H54 (cell line): ENCODE data around the gene STKLD1.

Experiments
- DNase-seq: peaks from one replicate; pipeline ENCODE4 v3.0.0; 2011; ENCODE audit warnings: low spot score, mixed read lengths; ENCODE audit not compliant: insufficient read length
- FAIRE-seq: peaks from 3 replicates; lab custom pipeline; 2011; peaks lifted over from hg19 to GRCh38; lab: Jason Lieb, UNC
- POLR2A ChIP-seq: IDR thresholded peaks from 2 replicates; pipeline ENCODE4 v1.6.1; 2011; ENCODE audit warnings: low read depth, mild to moderate bottlenecking, low read length

Gene STKLD1

GRCh38 chr9:133340256-133340655, 35.9 kb upstream of the STKLD1 start:
- TF ChIP-seq POLR2A, result no peak
- no peak for DNase-seq
- no peak for FAIRE-seq

- TF ChIP-seq POLR2A, result no peak
- DNase-seq (no peak), FAIRE-seq (no peak)
These were observed 35.2 kb upstream of the STKLD1 start for GRCh38 chr9:133340916-133341315.

DNA sequence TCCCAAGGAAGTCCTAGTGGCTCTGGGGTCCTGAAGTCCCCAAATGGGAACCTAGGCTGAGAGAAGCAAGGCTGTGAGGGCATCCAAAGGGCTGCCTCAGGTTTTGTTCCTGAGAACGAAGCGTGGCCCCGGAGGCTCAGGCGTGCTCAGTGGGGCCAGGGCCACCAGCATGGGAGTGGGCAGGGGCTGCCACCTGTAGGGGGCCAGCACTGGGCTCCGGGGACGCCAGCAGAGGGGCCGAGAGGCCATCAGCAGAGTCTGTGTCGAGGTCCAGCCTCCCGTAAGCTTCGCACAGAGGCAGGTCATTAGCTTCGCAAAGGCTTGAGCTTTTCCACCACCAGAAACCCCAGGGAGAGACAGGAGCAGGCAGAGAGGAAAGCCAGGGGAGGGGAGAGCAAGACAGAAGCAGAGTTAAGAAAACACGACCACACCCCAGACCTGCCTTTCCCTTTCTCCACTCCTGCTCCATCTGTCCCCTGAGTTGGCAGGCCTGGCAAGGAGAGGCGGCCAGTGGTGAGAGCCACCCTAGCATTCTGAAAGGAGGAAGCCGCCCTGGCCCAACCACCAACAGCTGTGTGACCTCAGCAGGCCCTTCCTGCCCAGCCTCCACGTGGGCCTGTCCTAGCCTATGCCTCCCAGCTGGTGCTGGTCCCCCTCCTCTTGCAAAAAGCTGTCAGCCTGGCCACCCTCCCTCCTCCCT, 34.6 kb upstream of the STKLD1 start:
- FAIRE-seq (no peak), DNase-seq (no peak)
- TF ChIP-seq POLR2A, result no peak

GRCh38 chr9:133342069-133342406, 34.1 kb upstream of the STKLD1 start:
- DNase-seq (no peak), FAIRE-seq (no peak)
- TF ChIP-seq POLR2A, result no peak

DNA sequence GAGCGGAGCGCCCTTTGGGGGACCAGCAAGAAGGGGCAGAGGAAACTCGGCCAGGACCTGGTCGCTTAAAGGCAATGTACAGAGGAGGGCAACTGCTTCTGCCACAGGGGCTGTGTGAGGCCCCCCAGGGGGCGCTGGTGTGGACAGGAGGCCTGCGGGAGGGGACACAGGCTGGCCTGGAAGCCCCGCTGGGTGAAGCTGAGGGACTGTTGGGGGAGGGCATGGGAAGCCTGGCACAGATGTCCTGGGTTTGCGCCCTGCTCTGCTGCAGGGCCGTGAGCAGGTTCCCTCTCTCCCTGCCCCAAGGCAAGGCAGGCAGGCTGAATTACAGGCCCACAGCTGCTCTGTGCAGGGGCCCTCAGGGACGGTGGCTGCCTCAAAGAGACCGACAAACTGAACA, 33.6 kb upstream of the STKLD1 start:
- FAIRE-seq, result no peak
- DNase-seq, result no peak
- TF ChIP-seq POLR2A, result no peak

- no peak for TF ChIP-seq POLR2A
- no peak for DNase-seq
- FAIRE-seq, result no peak
These were observed 32.1 kb upstream of the STKLD1 start for GRCh38 chr9:133344071-133344470.

- DNase-seq, result no peak
- no peak for FAIRE-seq
- TF ChIP-seq POLR2A, result no peak
These were observed 31.2 kb upstream of the STKLD1 start for GRCh38 chr9:133344979-133345378.

DNA sequence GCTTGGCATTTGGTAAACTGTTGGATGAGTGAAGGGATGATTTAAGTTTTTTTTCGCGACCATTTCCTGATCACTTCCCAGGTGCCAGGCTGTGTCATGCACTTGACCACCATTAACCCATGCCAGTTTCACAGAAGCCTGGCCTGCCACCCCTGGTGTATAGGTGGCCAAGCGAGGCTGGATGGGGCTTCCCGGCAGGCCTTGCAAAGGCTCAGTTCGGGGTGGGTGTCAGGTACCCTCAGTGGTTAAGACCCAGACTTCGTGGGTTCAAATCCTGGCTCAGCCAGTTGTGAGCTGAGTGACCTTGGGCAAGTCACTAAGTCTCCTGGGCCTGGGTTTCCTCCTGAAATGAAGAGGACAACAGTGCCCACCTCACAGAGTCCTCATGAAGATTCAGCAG, 30.6 kb upstream of the STKLD1 start:
- TF ChIP-seq POLR2A, result no peak
- no peak for DNase-seq
- FAIRE-seq, result no peak

DNA sequence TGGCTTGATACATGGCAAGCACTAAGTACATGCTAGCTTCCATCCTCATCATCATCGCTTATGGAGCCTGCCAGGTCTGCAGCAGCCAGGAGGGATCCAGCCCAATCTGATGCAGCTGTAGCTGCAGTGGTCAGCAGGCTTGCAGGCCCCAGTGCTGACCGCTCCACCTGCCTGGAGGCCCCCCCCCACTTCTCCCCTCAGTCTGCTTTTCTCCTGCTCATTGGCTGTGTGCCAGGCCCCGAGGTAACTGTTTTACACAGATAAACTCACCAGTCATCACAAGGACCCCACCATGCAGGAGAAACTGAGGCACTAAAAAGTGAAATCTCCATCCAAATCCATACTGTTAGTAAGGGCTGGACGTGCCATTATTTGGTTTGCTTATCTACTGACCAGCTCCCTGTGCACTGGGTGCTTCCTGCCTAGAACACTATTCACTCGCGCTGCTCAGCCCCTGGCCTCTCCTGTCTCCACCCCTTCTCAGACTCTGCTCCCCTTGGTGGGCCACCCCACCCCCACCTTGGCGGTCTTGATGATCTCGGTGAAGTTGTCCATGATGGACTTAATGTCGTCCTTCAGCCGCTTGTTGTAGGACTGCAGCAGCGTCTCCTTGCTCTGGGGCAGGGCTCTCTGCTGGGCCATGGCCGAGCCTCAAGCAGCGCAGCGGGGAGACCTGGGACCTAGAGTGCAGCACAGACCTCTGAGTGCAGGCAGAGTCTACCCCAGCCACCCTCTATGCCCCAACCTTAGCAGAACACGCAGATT, 30.0 kb upstream of the STKLD1 start:
- no peak for TF ChIP-seq POLR2A
- DNase-seq (no peak), FAIRE-seq (no peak)

GRCh38 chr9:133347515-133347984, 28.6 kb upstream of the STKLD1 start:
- no peak for TF ChIP-seq POLR2A
- DNase-seq (peak; percentile 74), FAIRE-seq (no peak)

GRCh38 chr9:133347985-133348717, 28.0 kb upstream of the STKLD1 start, which contains the start of the genes MED22 and RPL7A:
Gene MED22, minus strand, starts transcription at chr9:133348131. Its CDS starts 1,469 bp downstream, at chr9:133346662.
Gene RPL7A, plus strand, starts transcription at chr9:133348218. Its CDS starts 26 bp downstream, at chr9:133348244.
- peak; percentile 89 for DNase-seq
- TF ChIP-seq POLR2A, result peak; percentile 95
- no peak for FAIRE-seq

DNA sequence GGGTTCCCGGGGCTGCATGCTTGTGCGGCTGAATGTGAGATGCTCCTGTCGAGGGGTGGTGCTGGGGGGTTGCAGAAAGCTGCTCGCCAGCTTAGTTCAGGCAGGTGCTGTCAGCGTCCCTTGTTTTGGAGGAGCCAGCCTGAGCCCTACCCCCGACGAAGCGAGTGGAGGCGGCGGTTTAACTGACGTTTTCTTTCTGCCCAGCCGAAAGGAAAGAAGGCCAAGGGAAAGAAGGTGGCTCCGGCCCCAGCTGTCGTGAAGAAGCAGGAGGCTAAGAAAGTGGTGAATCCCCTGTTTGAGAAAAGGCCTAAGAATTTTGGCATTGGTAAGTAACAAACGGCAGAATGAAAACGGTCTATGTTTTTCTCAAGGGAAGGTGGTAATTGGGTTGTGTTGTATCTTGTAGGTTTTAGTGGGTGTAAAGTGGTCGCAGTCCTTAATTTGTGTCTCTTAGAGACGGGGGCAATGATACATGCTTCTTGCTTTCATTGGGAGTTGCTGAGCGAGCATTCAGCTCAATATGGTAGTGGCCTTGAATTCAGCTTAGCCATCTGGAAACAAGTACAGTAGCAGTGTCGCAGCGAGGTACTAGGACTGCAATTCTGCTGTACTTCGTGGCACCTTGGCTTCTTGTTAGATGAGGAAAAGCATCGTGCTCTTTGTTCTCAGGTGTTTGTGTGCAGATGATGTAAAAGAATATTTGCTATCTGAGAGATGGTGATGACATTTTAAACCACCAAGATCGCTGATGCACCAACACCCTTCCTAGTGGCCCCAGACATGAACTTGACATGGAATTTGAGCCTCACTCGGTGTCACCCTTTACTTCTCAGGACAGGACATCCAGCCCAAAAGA, 27.2 kb upstream of the STKLD1 start:
- TF ChIP-seq POLR2A, result no peak
- no peak for DNase-seq
- FAIRE-seq, result no peak

DNA sequence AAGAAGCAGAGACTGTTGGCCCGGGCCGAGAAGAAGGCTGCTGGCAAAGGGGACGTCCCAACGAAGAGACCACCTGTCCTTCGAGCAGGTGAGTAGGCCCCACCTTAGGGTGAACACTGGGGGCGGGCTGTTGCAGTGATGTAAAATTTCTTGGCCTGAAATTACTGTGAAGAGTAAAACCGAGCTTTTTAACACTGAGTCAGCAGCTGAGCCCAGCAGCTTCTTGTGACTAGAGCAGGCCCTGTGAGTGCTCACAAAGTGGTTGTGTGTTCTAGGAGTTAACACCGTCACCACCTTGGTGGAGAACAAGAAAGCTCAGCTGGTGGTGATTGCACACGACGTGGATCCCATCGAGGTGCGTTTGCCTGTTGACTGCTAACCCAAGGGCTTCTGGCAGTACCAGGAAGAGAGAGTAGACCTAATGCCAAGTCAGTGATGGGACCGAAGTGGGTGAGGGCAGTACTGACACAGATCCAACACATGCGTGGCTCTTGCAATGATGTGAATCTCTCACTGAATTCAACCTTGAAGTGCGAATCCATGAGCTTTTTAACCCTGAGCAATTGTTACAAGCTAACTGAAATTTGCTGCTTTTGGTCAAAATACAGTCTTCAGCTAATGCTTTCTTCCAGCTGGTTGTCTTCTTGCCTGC, 26.1 kb upstream of the STKLD1 start:
- FAIRE-seq (no peak), DNase-seq (no peak)
- no peak for TF ChIP-seq POLR2A
